GM12891 (cell line): ENCODE results near the gene ASB2.

Experiments
- PAX5 ChIP-seq: IDR thresholded peaks from 2 replicates; pipeline ENCODE4 v1.6.1; 2011; ENCODE audit warnings: low read length, moderate library complexity, mild to moderate bottlenecking; ENCODE audit not compliant: insufficient read depth, severe bottlenecking
- POLR2A ChIP-seq: IDR thresholded peaks from 2 replicates; pipeline ENCODE4 v1.6.1; 2011; ENCODE audit warnings: low read depth, low read length, control low read depth
- POLR2AphosphoS5 ChIP-seq: IDR thresholded peaks from 2 replicates; pipeline ENCODE4 v1.6.1; 2011; ENCODE audit warnings: low read depth, low read length, control low read depth
- POU2F2 ChIP-seq: IDR thresholded peaks from 2 replicates; pipeline ENCODE4 v1.6.1; 2011; ENCODE audit warnings: low read depth, mild to moderate bottlenecking, control low read depth, low read length, moderate library complexity
- SPI1 ChIP-seq: IDR thresholded peaks from 2 replicates; pipeline ENCODE4 v1.6.1; 2011; ENCODE audit warnings: low read depth, low read length, control low read depth
- TAF1 ChIP-seq: IDR thresholded peaks from 2 replicates; pipeline ENCODE4 v1.6.1; 2011; ENCODE audit warnings: low read depth, low read length, control low read depth

DNA sequence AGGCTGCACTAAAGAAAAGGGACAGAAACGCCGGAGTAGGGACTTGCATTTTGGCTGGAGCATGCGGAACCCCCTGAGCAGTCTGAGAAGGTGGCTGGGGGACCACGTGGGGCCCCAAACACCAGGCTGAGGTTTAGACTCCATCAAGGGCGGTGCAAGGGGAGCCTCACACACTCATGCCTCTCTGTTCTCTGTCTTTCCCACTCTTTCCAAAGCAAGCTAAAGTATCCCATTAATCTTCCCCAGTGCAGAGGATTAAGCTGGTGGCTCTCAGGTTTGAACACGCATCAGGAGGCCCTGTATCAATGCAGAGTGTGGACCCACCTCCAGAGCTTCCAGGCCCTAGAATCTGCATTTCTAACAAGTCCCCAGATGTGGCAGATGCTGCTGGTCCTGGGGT lies 34.3 kb upstream of the ASB2 start:
- TF ChIP-seq POLR2A (no peak), POLR2AphosphoS5 (no peak), TAF1 (no peak), POU2F2 (no peak), PAX5 (no peak), SPI1 (no peak)
